HG02623 (cell line): Measurements from ENCODE around the gene C16orf87.

Experiments used
- ATAC-seq: cut with Tn5 transposase; IDR thresholded peaks from one replicate; pipeline ENCODE4 v1.9.1; 2021; ENCODE audit warnings: moderate library complexity; ENCODE audit not compliant: unreplicated experiment

The C16orf87 gene

DNA sequence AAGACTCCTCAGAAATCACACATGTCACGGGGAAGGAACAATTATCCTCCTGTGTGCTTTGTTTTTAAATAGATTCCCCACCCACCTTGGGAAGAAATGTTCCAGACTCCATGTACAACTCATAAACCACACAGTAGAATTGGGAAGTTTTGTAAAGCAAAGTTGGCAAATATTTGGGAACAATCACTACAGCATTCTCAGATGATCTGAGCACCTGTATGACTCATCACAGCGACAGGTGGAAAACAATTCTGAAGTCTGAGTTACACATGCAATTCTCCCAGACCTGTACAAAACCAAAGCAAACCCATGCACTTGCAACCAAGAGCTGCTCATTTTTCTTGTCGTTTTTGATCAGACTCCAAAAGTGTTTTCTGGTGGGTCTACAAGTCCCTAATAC is 68.4 kb downstream of the C16orf87 start:
- ATAC-seq, result no peak

DNA sequence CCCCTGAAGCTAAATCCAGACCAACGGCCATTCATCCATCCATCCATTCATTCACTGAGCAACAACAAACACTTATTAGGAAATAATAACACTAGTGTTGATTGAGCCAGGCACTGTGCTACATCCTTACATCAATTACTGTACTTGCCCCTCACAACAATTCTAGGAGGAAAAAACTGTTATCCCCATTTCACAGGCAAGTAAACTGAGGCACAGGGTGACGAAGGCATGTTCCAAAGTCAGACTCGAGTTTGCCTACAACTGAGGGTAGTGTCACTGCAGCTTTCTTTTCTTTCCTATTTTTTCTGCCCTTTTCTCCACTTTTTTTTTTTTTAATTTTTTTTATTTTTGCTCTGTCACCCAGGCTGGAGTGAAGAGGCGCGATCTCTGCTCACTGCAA is 71.7 kb downstream of the C16orf87 start:
- no peak for ATAC-seq

DNA sequence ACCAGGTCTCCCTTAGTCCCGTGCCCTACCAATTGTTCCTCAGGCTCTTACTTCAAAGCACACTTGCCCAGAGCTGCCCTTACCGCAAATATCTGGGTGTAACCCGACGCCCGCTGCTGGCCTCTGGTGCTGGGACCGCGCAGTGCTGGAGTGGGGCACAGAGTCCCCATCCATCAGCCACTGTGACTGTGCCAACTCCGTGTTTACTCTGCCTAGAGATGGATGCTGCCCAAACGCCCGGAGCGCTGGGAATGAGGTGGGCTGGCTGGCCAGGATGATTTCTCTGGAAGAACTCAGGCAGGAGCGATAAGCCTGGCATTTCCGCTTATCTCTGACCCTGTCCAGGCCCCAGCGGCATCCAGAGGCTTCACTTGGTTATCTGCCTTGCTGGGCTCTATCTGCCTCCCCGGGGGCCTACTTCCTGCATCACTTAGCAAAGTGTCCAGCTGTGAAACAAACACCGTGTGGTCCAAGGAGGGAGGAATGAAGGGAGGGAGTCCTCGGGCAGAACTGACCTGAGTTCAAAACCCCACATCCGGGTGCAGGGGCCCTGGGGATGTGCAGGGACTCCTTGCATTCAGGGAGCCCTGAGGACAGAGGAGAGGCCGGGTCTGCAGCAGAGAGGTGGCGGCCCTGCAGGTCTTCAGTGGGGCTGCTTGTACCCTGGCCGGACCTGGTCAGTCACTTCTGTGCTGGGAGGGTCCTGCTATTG is 73.5 kb downstream of the C16orf87 start:
- ATAC-seq, result no peak

DNA sequence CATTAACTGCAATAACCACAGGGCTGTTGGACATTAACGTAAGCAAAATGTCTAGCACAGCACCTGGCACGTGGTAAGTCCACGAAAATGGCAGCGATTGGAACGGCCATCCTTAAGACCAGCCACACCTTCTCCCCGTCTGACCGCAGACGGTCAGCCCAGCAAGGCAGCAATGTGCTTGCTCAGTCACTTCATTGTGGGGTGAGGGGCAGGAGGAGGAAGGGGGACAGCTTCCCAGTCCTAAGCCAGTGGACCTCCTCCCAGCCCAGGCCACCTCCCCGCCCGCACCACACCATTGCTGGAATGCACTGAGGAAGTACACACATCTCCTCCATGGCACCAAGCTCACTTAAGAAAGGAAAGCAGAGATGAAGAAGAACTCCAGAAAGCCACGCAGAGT is 74.2 kb downstream of the C16orf87 start:
- ATAC-seq, result no peak

DNA sequence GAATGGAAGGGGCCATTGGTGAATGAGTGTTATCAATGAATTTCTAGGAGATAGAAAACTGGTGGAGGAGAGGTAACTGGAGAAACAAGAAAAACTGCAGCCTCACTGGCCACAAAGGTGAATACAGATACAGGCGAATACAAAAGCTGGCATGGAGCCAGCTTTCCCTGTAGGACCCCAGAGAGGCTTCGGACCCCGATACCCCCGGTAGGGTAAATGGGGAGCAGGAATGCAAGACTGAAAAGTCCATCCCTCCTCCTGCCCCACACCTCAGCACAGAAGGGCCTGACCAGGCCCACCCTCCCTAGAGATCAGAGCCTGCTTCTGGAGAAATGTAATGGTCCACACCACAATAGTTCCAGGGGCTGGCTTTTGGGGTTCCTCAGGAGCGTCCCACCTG is 78.0 kb downstream of the C16orf87 start:
- no peak for ATAC-seq

DNA sequence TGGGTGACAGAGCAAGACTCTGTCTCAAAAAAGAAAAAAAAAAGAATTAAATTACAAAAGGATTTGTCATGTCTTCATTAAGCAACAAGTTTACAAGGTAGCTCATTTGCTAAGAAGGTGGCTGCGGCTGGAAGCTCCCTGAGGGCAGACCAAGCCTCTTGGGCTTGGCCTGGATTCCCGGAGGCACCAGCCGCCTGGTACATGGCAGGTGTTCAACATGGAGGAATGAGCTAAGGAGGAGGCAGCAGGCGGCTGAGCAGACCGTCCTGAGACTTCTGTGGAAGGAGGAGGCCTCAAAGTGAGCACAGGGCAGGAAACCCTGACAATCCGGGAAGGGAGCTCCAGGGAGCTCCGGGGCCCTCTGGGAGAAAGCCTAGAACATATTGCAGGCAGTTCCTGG is 79.6 kb downstream of the C16orf87 start:
- no peak for ATAC-seq

DNA sequence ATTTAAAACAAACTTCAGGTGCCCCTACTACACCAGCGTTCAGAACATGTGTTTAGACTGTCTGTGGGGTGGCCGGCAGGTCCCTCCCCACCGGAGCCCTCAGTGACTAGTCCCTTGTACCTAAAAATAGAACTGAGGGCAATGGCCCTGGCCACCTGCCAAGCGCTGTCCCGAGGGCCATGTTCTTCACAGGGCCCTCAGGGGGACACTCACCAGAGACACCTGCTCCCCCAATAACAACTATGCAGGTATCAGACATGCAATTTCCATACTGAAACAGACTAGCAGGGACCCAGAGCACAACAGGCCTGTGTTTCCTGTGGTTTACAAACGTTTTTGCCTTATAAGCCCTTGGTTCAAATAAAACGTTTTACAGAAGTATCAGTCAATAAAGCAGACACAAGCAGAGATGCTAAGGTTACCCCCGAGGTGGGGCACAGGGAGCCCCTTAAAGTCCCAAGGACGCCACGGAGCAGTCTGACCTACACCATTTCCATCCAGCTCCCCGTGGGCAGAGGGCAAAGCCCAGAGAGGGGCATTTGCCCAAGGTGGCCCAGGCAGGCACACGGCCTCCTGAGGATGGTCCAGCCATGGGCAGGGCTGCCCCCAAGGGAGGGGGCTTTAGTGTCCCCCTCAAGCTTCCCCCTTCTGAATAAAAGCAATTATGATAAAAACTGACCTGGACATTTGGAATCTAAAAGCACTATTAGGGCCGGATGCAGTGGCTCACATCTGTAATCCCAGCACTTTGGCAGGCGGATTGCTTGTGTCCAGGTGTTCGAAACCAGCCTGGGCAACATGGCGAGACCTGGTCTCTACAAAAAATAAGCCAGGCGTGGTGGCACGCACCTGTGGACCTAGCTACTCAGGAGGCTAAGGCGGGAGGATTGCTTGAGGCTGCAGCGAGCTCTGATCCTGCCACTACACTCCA is 81.9 kb downstream of the C16orf87 start:
- no peak for ATAC-seq

DNA sequence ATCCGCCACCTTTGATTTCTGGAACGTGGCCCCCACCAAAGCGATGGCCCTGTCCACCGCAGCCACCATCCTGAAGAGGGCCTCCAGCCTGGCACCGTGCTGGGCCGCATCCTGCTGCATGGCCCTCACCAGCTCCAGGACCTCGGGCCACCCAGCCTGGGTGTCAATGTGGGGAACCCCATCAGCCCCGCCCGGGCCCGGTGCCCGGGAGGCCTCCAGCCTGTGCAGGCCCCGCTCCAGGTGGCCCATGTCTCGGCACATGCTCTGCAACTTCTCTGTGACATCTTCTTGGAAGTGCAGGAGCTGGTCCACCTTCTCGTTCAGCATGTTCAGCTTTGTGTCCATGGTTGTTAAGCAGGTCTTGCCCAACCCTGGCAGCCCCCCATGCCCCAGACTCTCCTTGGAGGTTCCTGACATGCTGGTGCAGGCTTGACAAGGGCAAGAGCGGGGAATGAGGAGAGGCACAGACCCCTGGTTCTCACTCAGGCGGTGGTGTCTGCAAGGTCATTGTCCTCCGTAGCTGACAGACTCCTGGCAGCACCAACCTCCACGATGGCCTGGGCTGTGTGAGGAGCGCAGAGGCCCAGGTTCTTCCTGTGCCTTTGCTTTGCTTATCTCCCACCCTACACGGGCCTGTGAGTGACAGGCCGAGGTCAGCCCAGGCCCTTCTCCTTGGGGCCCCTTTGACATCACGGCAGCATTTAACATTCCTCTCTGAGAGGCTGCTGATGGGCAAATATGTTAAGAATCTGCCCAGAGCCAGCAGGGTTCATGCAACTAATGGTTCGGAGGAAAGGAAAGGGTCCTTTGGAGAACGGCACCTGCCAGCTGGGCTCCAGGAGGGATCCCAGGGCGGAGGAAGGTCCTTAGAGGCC is 83.0 kb downstream of the C16orf87 start, which contains the start of gene MYLK3:
TSS of gene MYLK3 (minus strand) at position 568 of the 875 bp plus-strand sequence. CDS start at position 417, 151 bp downstream.
- ATAC-seq, result no peak

DNA sequence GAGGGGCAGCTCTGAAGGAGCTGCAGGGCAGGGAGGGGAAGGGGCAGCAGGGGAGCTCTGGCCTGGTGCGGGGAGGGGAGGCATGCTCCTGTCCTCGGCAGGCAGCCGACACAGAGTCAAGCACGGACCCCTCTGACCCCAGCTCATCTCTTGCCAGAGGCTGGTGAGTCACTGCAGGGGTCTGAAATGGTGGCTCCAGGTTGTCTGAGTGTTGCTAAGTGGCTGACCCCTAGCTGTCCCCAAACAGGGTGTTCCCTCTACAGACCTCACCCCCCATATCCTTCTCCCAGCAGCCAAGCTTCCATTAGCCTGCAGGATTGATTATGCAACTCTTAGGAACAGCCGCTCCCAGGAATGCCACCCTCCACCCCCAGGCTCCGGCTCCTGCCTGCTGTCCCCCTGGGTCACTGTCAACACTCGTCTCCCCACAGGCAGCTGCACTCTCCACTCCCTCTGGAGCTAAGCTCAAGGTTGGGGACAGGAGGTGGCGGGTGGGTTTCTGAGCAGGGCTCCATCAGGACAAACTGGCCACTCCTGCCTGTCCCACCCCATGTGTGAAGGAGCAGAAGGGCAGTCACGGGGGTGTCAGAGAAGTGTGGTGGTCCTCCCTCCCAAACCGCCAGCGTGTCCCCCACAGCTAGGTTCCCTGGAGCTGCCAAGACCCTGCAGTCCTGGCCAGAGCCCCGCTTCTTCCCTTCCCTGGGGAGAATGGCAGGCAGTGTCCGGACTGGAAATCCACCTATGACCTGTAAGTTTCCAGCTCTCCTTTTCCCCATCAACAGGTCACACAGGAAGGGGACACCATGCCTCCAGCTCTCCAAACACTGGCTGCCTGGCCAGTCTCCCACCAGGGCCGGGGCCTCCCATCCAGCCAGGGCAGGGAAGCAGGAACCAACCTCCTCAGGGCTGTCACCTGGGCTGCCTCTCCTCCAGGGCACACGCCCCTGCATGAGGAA is 83.9 kb downstream of the C16orf87 start:
- no peak for ATAC-seq
